Measurements from ENCODE around the gene ATG9A. TPM values are rescaled to one million over a fixed set of nuclear protein-coding genes. Genes with fewer than 3 reads are reported as not detected.

Gene ATG9A
- total RNA-seq, 1 experiment from 2014 or later = 52.1 TPM

GRCh38 chr2:219245899-219246230, 16.4 kb upstream of the ATG9A start:
- BruUV-seq (replicated peaks) = TSS peak; percentile 64
- no peak for TF ChIP-seq CTCF (IDR thresholded peaks at IDR 0.05; ENCODE audit: unreplicated experiment)
- no peak for DNase-seq (ENCODE audit: unreplicated experiment)
- Mint-ChIP-seq H3K27me3 (ENCODE audit: insufficient read depth, unreplicated experiment) (no peaks in the 10 kb centered on the region), H3K4me1 (ENCODE audit: insufficient read depth, unreplicated experiment) (peaks cover 26% of the 10 kb centered on the region), H3K36me3 (ENCODE audit: insufficient read depth, unreplicated experiment) (peaks cover 44% of the 10 kb centered on the region), H3K9me3 (ENCODE audit: unreplicated experiment) (no peaks in the 10 kb centered on the region), H3K4me3 (ENCODE audit: unreplicated experiment) (peak overlapping the region; percentile 80), H3K27ac (ENCODE audit: low read depth, unreplicated experiment) (peak overlapping the region; percentile 85)
- intact Hi-C loops (cut with micrococcal nuclease) = loop anchor here (2.0 to 5.0 kb wide), 2 partner anchors 15 to 51 kb away; no protein-coding TSS in a partner anchor
- POLR2A ChIA-PET = interaction anchor here (1.1 to 14.1 kb wide), 18 partner anchors 8 to 351 kb away, joined by 3 to 401 read pairs (median 11); partner anchors contain the start of genes ANKZF1, ATG9A, CNPPD1 and DNAJB2
- CTCF ChIA-PET = interaction anchor here (0.6 to 10.3 kb wide), 9 partner anchors 13 to 266 kb away, joined by 3 to 123 read pairs (median 4); partner anchors contain the start of genes DNAJB2 and SLC23A3

- Mint-ChIP-seq H3K4me1 (ENCODE audit: insufficient read depth, unreplicated experiment) (peaks cover 21% of the 10 kb centered on the region), H3K36me3 (ENCODE audit: insufficient read depth, unreplicated experiment) (peaks cover 39% of the 10 kb centered on the region), H3K4me3 (ENCODE audit: unreplicated experiment) (peak within 1 kb of the TSS; percentile 80), H3K27me3 (ENCODE audit: insufficient read depth, unreplicated experiment) (no peaks in the 10 kb centered on the region), H3K27ac (ENCODE audit: low read depth, unreplicated experiment) (peak within 1 kb of the TSS; percentile 85), H3K9me3 (ENCODE audit: unreplicated experiment) (no peaks in the 10 kb centered on the region)
- DNase-seq (ENCODE audit: unreplicated experiment) = peak; percentile 87
- no peak for TF ChIP-seq CTCF (IDR thresholded peaks at IDR 0.05; ENCODE audit: unreplicated experiment)
- intact Hi-C loops (cut with micrococcal nuclease) = loop anchor here (2.0 to 5.0 kb wide), 2 partner anchors 15 to 52 kb away; no protein-coding TSS in a partner anchor
- no TSS peak for BruUV-seq (replicated peaks)
- ChIA-PET POLR2A (interaction anchor here (0.5 to 14.1 kb wide), 33 partner anchors 9 to 352 kb away, joined by 3 to 401 read pairs (median 5); partner anchors contain the start of genes ANKZF1, ATG9A, CFAP65 and CNPPD1), CTCF (interaction anchor here (0.5 to 10.3 kb wide), 14 partner anchors 13 to 121 kb away, joined by 3 to 123 read pairs (median 3); partner anchors contain the start of genes ANKZF1, ATG9A, DNAJB2 and SLC23A3)
These were observed 15.9 kb upstream of the ATG9A start, which contains the start of the genes GLB1L and STK16 for GRCh38 chr2:219245148-219245898. TSS of gene GLB1L (minus strand) at chr2:219245444. CDS start at chr2:219243573, 1,871 bp downstream. TSS of gene STK16 (plus strand) at chr2:219245479. CDS start at chr2:219246000, 521 bp downstream.

- intact Hi-C loops (cut with micrococcal nuclease) = loop anchor here (2.0 to 5.0 kb wide), 2 partner anchors 14 to 53 kb away; no protein-coding TSS in a partner anchor
- BruUV-seq (replicated peaks) = TSS peak; percentile 43
These were observed 15.3 kb upstream of the ATG9A start for GRCh38 chr2:219244789-219245147.

More at GRCh38 chr2:219244789-219245147, 15.3 kb upstream of the ATG9A start:
- H3K4me3 Mint-ChIP-seq (ENCODE audit: unreplicated experiment) = peak overlapping the region; percentile 80
- no peaks in the 10 kb centered on the region for H3K27me3 Mint-ChIP-seq (ENCODE audit: insufficient read depth, unreplicated experiment)
- peaks cover 35% of the 10 kb centered on the region for H3K36me3 Mint-ChIP-seq (ENCODE audit: insufficient read depth, unreplicated experiment)
- peaks cover 15% of the 10 kb centered on the region for H3K4me1 Mint-ChIP-seq (ENCODE audit: insufficient read depth, unreplicated experiment)
- TF ChIP-seq CTCF (IDR thresholded peaks at IDR 0.05; ENCODE audit: unreplicated experiment) = no peak
- ChIA-PET POLR2A (interaction anchor here (0.5 to 14.1 kb wide), 30 partner anchors 9 to 353 kb away, joined by 3 to 401 read pairs (median 6); partner anchors contain the start of genes ANKZF1, ATG9A, CFAP65 and CNPPD1), CTCF (interaction anchor here (0.6 to 10.3 kb wide), 10 partner anchors 14 to 79 kb away, joined by 3 to 123 read pairs (median 4); partner anchors contain the start of genes ANKZF1, ATG9A, DNAJB2 and SLC23A3)
- H3K9me3 Mint-ChIP-seq (ENCODE audit: unreplicated experiment) = no peaks in the 10 kb centered on the region
- no peak for DNase-seq (ENCODE audit: unreplicated experiment)
- peak overlapping the region; percentile 85 for H3K27ac Mint-ChIP-seq (ENCODE audit: low read depth, unreplicated experiment)

Measured in MCF 10A (cell line).